Right renal cortex interstitium (tissue), 3 donors: Measurements from ENCODE around the gene LRSAM1. TPM values are rescaled to one million over a fixed set of nuclear protein-coding genes. Genes with fewer than 3 reads are reported as not detected.

Experiments
- DNase-seq, 3 donors: peaks; one replicate each; pipeline ENCODE4 v3.0.0-alpha.2; 2013; ENCODE audit warnings: low read depth in 3 of 3, low spot score in 2 of 3
- polyA plus RNA-seq, 3 donors: library from polyadenylated mRNA; unstranded; fragments of 120-200 nt; gene quantifications; one replicate each; pipeline ENCODE4 v1.2.1, GENCODE V29; 2013; ENCODE audit not compliant: insufficient read length in 3 of 3

Gene LRSAM1
- 10 to 100 TPM; 14.2 to 15.2 (median 14.9) TPM for polyA plus RNA-seq

- DNase-seq: peak; percentile 92 to 96 (median 95)
Measured at GRCh38 chr9:127450830-127451607, at the start of gene LRSAM1, which contains the start of gene RPL12. LRSAM1 (plus strand) TSS chr9:127451510; CDS start chr9:127454528, 3,018 bp downstream. RPL12 (minus strand) TSS chr9:127451406; CDS start chr9:127451317, 89 bp downstream.

- no peak for DNase-seq
Measured at GRCh38 chr9:127402401-127403090, 48.8 kb upstream of the LRSAM1 start.

DNA sequence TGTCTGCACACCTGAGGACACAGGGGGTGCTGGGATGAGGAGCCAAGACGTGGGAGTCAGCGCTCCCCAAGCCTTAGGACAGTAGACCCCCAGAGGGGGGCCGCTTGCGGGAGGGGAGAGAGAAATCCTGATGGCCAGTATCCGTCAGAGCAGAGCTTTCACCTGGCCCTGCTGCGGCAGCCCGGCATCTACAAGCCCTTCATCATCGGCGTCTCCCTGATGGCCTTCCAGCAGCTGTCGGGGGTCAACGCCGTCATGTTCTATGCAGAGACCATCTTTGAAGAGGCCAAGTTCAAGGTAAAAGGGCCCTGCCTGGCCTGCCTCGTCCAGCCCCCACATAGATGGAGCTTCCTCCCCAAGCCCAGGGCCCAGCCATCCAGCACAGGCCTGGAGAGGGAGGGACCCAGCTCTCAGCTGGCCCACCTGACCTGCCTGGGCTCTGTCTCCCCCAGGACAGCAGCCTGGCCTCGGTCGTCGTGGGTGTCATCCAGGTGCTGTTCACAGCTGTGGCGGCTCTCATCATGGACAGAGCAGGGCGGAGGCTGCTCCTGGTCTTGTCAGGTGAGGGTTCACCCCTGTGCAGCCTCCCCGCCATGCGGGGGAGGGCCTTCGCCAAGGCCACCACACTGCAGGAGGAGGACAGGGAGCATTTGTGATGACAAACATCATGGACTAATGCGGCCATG, 47.7 kb upstream of the LRSAM1 start:
- DNase-seq: no peak

GRCh38 chr9:127404631-127405030, 46.7 kb upstream of the LRSAM1 start:
- DNase-seq: no peak

GRCh38 chr9:127405344-127406125, 45.8 kb upstream of the LRSAM1 start:
- no peak for DNase-seq

GRCh38 chr9:127406799-127407491, 44.4 kb upstream of the LRSAM1 start:
- no peak for DNase-seq

- no peak for DNase-seq
Measured at GRCh38 chr9:127407492-127407843, 43.8 kb upstream of the LRSAM1 start.

DNA sequence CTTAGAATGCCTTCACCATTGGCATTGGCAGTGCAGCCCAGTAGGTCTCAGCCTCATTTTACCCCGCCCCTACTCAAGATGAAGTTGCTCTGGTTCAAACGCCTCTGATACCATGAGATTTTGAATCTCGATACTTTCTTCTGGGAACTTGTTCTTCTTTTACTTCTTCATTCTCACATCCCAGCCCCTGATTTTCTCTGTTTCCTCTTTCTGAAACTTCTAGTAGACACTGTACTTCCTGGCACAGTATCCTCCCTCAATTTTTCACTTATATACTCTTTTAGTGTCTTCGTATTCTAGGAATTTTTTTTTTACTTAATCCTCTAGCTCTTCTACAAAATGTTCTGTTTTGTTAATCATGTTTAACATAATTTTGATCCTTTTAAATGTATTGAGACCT, 40.2 kb upstream of the LRSAM1 start:
- no peak for DNase-seq

- no peak for DNase-seq
Measured at GRCh38 chr9:127415141-127415540, 36.2 kb upstream of the LRSAM1 start.

DNA sequence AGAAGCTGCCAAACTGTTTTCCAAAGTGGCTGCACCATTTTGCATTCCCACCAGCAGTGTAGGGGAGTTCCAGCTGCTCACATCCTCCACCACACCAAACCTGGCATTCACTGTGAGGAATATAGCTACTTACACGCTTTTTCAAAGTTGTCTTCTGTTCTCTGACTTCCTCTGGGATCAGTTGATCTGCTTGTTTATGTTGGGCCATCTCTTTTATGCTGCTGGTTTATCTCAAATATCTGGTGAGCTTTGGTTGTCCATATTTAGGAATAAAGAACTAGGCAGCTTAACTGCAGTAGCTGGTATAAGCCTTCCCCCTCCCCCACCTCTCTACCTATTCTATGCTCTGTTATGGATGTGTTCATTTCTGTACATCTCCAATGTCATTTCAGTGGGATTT, 35.7 kb upstream of the LRSAM1 start:
- DNase-seq: no peak

GRCh38 chr9:127417131-127418036, 33.9 kb upstream of the LRSAM1 start:
- DNase-seq: no peak

GRCh38 chr9:127418037-127418471, 33.3 kb upstream of the LRSAM1 start:
- no peak for DNase-seq

GRCh38 chr9:127419348-127419747, 32.0 kb upstream of the LRSAM1 start:
- DNase-seq: no peak

DNA sequence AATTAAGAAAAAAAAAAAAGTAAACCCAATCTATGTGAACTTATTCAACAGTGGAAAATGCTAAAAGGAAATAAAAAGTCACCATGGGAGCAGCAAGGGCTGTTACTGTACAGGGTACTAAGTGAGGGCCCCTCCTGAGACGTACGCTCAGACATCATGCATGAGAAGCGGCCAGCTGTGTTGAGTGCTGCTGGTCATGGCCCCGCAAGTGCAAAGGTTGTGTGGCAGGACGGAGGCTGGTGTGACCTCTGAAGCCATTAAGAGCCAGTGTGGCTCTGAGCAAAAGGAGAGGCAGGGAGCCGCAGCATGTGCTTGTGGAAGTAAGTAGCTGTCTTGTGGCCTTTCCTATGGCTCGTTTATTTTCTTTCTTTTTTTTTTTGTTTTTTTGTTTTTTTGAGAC, 30.3 kb upstream of the LRSAM1 start:
- DNase-seq: no peak

- DNase-seq: no peak
Measured at GRCh38 chr9:127422133-127422782, 29.1 kb upstream of the LRSAM1 start.

GRCh38 chr9:127422787-127423186, 28.5 kb upstream of the LRSAM1 start:
- DNase-seq: no peak

DNA sequence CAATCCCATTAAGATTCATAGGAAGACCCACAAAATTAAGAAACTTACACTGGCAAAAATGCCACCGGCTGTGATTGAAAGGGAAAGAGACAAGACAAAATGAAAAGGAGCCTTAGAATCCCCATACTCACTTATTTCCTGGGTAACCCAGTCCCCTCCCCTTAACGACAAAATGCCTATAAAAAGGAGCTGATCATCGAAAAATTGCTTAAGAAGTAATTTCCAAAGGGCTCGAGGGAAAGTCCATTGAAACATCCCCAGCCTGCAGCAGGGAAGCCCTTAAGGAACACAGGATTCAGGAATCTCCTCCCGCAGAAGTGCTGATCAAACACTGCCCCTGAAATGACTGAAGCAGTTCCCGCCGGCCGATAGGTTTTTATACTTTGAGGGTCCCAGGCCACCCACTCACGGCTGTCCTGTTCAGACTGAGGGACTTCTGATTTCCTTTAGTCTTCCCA, 27.8 kb upstream of the LRSAM1 start:
- DNase-seq: no peak

DNA sequence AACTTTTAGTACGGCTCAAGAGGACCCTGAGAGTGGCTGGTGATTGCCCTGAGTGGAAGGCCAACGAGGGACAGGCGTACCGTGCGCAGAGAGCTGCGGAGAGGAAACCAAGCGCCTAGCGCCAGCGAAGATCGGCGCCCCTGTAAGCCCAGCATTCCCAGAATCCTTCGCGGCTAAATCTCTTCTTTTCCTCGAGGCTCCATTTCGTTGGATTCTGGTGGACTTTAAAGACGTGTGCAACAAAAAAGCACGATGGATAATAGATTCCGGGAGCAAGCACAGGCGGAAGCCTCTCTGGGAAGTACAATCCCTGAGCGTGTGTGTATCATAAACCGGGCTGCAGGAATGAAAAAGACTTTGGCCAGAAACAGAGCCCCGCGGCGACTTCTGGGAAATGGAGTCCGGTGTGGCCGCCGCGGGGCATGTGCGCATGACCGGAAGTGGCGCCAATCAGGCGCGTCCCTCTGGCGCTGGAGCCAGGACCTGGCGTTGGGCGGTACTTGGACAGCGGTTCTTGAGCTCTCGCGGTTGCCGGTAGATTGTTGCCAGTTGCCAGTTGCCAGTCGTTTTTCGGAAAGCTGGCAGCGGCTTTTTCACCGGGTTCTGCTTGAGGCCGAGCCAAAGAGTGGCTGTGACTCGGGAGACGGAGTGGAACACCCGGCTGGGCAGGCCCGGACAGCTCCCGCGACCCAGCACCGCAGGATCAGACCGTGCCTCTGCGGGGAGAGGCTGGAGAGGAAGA, 27.2 kb upstream of the LRSAM1 start, which contains the start of gene ZNF79:
ZNF79 (plus strand) TSS at position 449 of the 742 bp plus-strand sequence. CDS start 406 bp downstream, outside the sequence.
- peak; percentile 88 to 89 (median 89) for DNase-seq
